ENCODE data around the gene SLC52A1. TPM values are rescaled to one million over a fixed set of nuclear protein-coding genes. Genes with fewer than 3 reads are reported as not detected.

The SLC52A1 gene
- total and polyA plus RNA-seq, 10 of the 15 experiments (the other 5 are each of a cell fraction or from before 2014, with no cell fraction given) = 0.04 to 0.11 TPM; not detected in 8

GRCh38 chr17:5024604-5025003 lies 10.6 kb downstream of the SLC52A1 start:
- Histone ChIP-seq H3K4me2 (ENCODE audit: control insufficient read depth, insufficient read depth) (no peak overlapping the region), H3K27ac (ENCODE audit: control insufficient read depth, insufficient read depth) (no peak overlapping the region), H3K36me3 (ENCODE audit: control insufficient read depth in 2 of 2, insufficient read depth in 2 of 2, low read length in 1 of 2) (peaks cover 9 to 21% of the 10 kb centered on the region in 2 experiments), H3K9me3 (replicated peaks; ENCODE audit: control insufficient read depth, insufficient read depth, low read length) (no peaks in the 10 kb centered on the region), H3K4me1 (ENCODE audit: control insufficient read depth, insufficient read depth, low read length) (no peaks in the 10 kb centered on the region), H2AFZ (ENCODE audit: control insufficient read depth, low read depth, low read length) (no peak overlapping the region), H3K79me2 (ENCODE audit: control insufficient read depth, insufficient read depth, low read length) (no peaks in the 10 kb centered on the region), H3K9ac (ENCODE audit: control insufficient read depth, insufficient read depth, low read length) (no peak overlapping the region), H4K20me1 (ENCODE audit: control insufficient read depth, insufficient read depth) (no peaks in the 10 kb centered on the region), H3K4me3 (no peak overlapping the region), H3K27me3 (replicated peaks in 1 of 2; ENCODE audit: control insufficient read depth in 2 of 2, insufficient read depth in 2 of 2, low read length in 1 of 2) (no peaks in the 10 kb centered on the region)
- TF ChIP-seq CEBPB (IDR thresholded peaks at IDR 0.05; ENCODE audit: borderline replicate concordance in 1 of 2, low read depth in 2 of 2, low read length in 2 of 2) (no peak), ZBTB4 (CRISPR knock-in tag; IDR thresholded peaks at IDR 0.05) (no peak), RUNX3 (IDR thresholded peaks at IDR 0.05; ENCODE audit: low read length) (no peak), IRF5 (IDR thresholded peaks at IDR 0.05; ENCODE audit: borderline replicate concordance) (no peak), SMAD5 (IDR thresholded peaks at IDR 0.05; ENCODE audit: low read depth) (no peak), RELB (IDR thresholded peaks at IDR 0.05; ENCODE audit: low read depth) (no peak), IRF4 (IDR thresholded peaks at IDR 0.05; ENCODE audit: low read depth, low read length) (no peak), EP300 (IDR thresholded peaks at IDR 0.05; ENCODE audit: borderline replicate concordance in 1 of 2, control insufficient read depth in 1 of 2, low read depth in 2 of 2, low read length in 2 of 2) (no peak), YY1 (IDR thresholded peaks at IDR 0.05; ENCODE audit: low read depth, low read length) (no peak), HDAC2 (IDR thresholded peaks at IDR 0.05) (no peak), KAT2A (conservative IDR thresholded peaks at IDR 0.05; ENCODE audit: control insufficient read depth, low read depth, low read length) (no peak)
- RAD21 ChIA-PET (ENCODE audit: unreplicated experiment) = no interaction called here
- POLR2A ChIA-PET = interaction anchor here (0.6 kb wide), 1 partner anchor 1323 kb away, joined by 6 read pairs; no protein-coding TSS in a partner anchor
- no TSS peak for BruUV-seq (replicated peaks)
- no peak for DNase-seq (ENCODE audit: low read depth, low spot score)
- SMC1A ChIA-PET (ENCODE audit: uncharacterized antibody, unreplicated experiment) = no interaction called here
- intact Hi-C loops (cut with micrococcal nuclease; ENCODE audit: unreplicated experiment) (no loop called here), in situ Hi-C loops (cut with MboI) (no loop called here)
- CTCF ChIA-PET = no interaction called here
- no peak for FAIRE-seq
- 100% methylated on average over 4 of the region's 4 CpGs for WGBS (ENCODE audit: insufficient coverage, insufficient replicate concordance, low lambda C conversion rate, missing lambda C conversion rate)
- ATAC-seq = no peak
